Dermis microvascular lymphatic vessel endothelial cell (primary cell): ENCODE results near the gene MUC6. TPM values are rescaled to one million over a fixed set of nuclear protein-coding genes. Genes with fewer than 3 reads are reported as not detected.
A peak's percentile ranks its signal among the peaks of the same experiment; 100 is the strongest.
"Not testable (repeated sequence)": the region's sequence is repeated elsewhere in the genome, so short reads cannot be mapped to it uniquely, and the experiment has no call there.

Source experiments
- DNase-seq, 2 donors: peaks; one replicate each; pipeline versions ENCODE4 v3.0.0 to v3.0.0-alpha.2; 2010; ENCODE audit warnings: low read depth in 2 of 2
- total RNA-seq: library from RNA; depleted of rRNA; stranded (reverse); fragments of >200 nt; gene quantifications from 2 replicates; pipeline ENCODE4 v1.2.1, GENCODE V29; 2014

MUC6 gene
- total RNA-seq, 1 donor from 2014 or later, result not detected

DNA sequence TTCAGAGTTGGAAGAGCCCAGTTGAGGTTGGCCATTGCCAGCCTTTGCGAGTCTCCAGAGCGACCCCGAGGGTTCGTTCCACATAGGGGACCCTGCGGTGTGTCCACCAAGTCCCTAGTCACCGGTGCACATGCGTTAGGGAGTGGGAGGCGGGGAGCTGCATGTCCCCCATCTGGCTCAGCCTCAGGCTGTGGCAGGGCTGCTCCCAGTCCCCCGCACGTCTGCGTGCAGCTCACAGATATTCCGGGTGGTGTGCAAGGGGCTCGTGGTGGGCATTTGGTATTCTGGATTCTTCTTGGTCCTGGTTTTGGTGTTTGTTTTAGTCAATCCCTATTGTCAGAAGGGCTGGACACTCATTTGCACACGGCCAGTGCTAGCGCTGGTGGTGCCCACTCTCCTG lies 48.8 kb downstream of the MUC6 start:
- DNase-seq, result no peak

- DNase-seq, result no peak
Measured at GRCh38 chr11:986952-987305, 49.6 kb downstream of the MUC6 start.

GRCh38 chr11:986270-986951 lies 50.1 kb downstream of the MUC6 start:
- no peak for DNase-seq

DNA sequence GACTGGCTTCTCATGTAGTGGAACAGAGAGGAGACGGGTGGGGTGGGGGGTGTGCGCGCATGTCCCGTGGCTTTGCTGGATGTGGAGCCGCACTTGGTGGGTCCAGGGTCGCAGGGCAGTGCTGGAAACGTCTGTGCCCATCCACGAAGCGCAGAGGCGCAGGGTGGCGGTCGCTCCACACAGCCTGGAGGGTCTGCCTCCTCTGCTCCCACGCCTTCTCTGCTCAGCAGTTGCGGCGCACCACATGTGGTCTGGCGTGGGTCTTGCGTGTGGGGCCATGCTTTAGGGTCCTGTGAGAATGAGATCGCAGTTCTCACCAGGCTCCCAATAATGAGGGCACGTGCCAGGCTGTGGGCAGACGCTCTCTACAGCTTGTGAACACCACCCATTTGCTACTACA lies 50.7 kb downstream of the MUC6 start:
- no peak for DNase-seq

GRCh38 chr11:985406-985805 lies 51.1 kb downstream of the MUC6 start:
- no peak for DNase-seq

- DNase-seq, result no peak
Measured at GRCh38 chr11:984546-984945, 52.0 kb downstream of the MUC6 start.

DNA sequence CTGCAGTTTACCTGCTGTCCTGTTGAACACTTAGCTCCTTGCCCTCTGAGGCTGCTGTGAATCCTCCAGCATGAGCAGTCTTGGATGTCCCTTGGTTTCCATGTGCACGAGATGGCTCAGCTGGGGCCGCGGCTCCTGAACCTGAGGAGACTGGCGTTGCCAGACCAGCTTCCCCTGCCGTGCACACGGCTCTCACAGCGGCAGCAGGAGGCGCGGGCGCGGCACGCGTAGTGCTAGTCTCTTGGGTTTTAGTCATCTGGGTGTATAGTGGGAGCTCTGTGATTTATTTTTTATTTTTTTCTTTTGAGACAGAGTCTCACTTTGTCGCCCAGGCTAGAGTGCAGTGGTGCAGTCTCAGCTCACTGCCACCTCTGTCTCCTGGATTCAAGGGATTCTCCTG lies 54.8 kb downstream of the MUC6 start:
- DNase-seq, result no peak

DNA sequence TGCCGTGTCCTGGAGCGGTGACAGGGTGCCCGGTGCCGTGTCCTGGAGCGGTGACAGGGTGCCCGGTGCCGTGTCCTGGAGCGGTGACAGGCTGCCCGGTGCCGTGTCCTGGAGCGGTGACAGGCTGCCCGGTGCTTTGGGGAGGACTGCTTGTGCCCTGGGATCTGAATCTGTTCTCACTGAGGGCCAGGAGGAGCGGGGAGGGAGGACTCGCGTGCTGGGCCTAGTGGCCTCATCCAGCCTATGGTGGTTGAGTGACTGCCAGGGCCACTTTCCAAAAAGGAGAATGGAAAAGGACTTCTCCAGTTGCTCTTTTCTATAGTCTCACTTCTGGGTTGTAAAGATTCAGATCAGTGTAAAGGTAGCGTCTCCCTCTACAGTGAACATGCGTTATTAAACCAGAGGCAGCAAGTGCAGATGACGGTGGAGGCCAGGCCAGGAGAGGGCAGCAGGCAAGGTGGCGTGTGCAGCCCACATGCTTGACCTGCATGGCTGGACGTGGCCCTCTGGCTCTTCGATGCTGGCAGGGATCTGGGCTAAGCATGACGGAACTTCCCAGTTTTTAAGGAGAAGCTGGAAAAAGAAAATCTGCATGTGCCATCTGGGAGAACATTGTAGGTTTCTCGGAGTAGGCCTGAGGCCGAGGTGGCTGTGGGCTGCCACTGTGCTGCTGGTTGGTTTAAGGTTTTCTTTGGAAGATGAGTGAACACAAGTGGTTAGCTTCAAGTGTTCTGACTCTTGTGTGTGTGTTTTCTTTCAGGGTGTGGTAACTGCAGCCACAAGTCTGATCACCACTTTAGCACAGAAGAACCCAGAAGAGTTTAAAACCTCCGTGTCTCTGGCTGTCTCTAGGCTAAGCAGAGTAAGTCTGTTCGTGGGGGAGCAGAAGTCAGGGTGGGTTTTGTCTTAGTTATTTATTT lies 55.8 kb downstream of the MUC6 start:
- DNase-seq, result no peak

- no peak for DNase-seq
Measured at GRCh38 chr11:978781-979180, 57.7 kb downstream of the MUC6 start.

DNA sequence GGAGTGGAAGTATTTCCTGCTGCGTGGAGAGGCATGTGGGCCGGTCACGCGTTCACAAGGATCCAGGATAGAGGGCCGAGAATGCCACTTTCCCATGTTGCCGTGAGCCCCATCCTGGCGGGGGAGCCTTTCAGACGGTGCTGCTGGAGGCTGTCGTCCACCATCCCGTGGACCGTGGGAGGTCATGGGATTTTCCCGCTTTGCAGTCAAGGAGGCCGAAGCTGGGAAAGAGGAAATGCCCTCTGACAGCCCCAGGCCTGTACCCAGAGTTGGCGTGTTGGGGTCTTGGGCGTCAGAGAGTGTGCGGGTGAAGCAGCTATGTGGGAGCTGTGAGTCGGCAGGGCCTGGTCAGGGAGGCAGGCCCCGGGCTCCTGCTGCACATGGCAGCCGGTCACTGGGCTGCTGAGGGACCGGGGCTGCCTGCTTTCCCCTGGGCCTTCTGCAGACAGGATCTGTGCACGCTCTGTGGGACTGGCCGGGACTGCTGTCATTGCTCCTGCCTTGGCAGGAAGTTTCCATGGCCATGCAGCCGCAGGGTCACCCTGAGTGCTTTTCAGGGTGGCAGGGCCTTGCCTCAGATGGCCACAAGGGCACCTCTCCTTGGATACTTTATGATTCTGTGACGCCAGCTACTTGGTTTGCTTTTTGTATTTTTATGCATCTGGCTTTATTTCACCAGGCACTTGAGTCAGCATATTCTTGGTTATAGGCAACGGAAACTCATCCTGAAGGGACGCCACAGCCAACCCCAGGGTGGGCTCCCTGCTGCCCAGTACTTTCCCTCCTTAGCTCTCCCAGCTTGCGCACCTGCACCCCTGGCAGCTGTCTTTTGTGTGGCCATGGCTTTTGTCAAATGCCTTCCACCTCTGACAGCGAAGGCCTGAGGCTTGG lies 58.4 kb downstream of the MUC6 start:
- no peak for DNase-seq

GRCh38 chr11:976431-977160 lies 59.9 kb downstream of the MUC6 start:
- no peak for DNase-seq

DNA sequence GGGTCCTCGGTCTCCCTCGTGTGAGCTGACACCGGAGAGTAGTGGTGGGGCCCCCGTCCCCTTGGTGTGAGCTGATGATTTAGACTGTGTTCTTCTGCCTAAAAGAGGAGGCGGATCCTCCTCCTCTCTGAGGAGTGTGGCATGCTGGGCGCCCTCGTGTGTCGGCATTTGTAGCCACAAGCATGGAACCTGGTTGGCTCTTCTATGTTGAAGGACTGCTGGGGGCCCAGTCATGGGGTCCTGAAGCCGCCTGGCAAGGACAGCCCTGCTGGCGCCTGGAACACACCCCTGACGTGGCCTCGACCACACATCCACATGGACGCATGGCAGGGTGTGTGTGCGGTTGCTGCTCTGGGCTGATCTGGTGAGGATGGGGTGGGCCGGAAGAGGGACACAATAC lies 60.7 kb downstream of the MUC6 start:
- DNase-seq, result peak in 1 of 2 donors; percentile 69

GRCh38 chr11:975376-975775 lies 61.1 kb downstream of the MUC6 start:
- not testable (repeated sequence) for DNase-seq

GRCh38 chr11:973237-973636 lies 63.3 kb downstream of the MUC6 start:
- DNase-seq, result no peak

- DNase-seq, result no peak
Measured at GRCh38 chr11:972523-973211, 63.9 kb downstream of the MUC6 start.

DNA sequence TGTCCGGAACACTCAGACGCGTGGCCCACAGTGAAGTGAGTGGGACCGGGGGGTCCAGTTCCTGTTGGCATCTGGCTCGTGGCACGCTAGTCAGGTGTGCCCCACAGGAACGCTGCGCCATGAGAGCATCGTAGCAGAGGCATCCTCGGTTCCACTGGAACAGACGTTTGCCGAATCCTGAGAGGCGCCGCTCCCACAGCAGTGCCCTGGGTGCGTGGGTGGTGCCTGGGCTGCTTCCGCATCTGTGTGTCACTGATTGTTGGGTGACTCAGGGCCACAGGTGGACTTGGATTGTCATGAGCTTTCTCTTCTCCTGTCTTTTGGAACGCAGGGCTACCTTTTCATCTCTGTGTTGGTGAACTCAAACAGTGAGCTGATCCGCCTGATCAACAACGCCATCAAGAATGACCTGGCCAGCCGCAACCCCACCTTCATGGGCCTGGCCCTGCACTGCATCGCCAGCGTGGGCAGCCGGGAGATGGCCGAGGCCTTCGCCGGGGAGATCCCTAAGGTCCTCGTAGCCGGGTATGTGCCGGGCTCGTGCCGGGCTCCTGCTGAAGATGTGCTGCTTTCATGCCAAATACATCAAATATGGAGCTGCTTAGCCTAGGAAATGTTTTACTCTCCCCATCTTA lies 64.7 kb downstream of the MUC6 start:
- no peak for DNase-seq

- no peak for DNase-seq
Measured at GRCh38 chr11:971092-971690, 65.3 kb downstream of the MUC6 start.

- no peak for DNase-seq
Measured at GRCh38 chr11:970319-970871, 66.1 kb downstream of the MUC6 start.

- no peak for DNase-seq
Measured at GRCh38 chr11:969651-970205, 66.8 kb downstream of the MUC6 start.
